G401 (cell line): ENCODE measurements around the gene PRPF19. TPM values are rescaled to one million over a fixed set of nuclear protein-coding genes. Genes with fewer than 3 reads are reported as not detected.
A peak's percentile ranks its signal among the peaks of the same experiment; 100 is the strongest.

Source experiments
- DNase-seq: peaks from one replicate; pipeline ENCODE4 v3.0.0-alpha.2; 2015; ENCODE audit warnings: low spot score
- in situ Hi-C: cut with HindIII; loops from 2 replicates; pipeline ENCODE4 v1.10.0; 2016; ENCODE audit warnings: low sequenced_read_pairs, mixed read lengths
- total RNA-seq: library from RNA; depleted of rRNA; stranded (reverse); fragments of >200 nt; shearing (Covaris generic); gene quantifications from 2 replicates; pipeline ENCODE4 v1.2.3, GENCODE V29; 2014

The PRPF19 gene
- total RNA-seq, 1 experiment from 2014 or later: 165 TPM

GRCh38 chr11:60939855-60940254 is 33.5 kb upstream of the PRPF19 start:
- no peak for DNase-seq
- in situ Hi-C loops: no loop called here

DNA sequence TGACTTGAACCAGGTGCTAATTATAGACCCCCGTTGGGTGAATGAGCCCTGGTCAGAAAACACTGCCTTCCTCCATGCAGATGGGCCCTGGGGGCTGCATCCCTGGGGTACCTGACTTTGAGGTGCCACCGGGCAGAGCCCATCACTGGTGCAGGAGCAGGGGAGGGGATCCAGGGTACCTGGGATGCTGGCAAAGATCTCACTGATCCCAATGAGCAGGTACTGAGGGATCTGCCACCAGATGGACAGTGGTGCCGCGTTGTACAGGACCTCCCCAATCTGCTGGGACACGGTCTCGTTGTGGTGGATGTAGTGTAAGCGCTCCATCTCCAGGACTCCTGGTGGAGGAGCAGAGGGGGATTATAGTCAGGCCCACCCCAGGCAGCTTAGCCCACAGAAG is 32.9 kb upstream of the PRPF19 start:
- in situ Hi-C loops: no loop called here
- no peak for DNase-seq

- in situ Hi-C loops: no loop called here
- DNase-seq: no peak
These were observed 32.1 kb upstream of the PRPF19 start for GRCh38 chr11:60938500-60938899.

DNA sequence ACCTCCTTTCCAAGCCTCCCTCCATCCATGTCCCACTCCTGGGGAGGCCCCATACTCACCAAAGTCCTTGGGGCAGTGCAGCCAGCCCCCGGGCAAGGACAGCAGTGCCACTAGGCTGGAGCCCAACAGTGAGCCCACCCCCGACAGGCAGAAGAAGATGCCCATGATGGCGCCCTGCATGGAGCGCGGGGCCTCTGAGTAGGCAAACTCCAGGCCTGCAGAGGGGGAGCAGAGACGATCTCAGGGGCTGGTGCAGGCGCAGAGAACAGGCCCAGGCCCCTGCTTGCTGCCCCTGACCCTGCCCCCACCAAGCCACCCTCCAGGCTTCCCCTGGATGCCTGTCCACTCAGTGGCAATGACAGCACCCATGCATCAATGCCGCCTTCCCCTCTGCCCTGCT is 31.4 kb upstream of the PRPF19 start:
- DNase-seq: no peak

GRCh38 chr11:60937144-60937527 is 30.8 kb upstream of the PRPF19 start:
- in situ Hi-C loops: no loop called here
- DNase-seq: no peak

More for the DNA sequence above, 31.4 kb upstream of the PRPF19 start:
- in situ Hi-C loops: no loop called here

- no peak for DNase-seq
- in situ Hi-C loops: no loop called here
These were observed 30.2 kb upstream of the PRPF19 start for GRCh38 chr11:60936467-60937143.

GRCh38 chr11:60935676-60936442 is 29.5 kb upstream of the PRPF19 start:
- in situ Hi-C loops: no loop called here
- no peak for DNase-seq

- in situ Hi-C loops: no loop called here
- DNase-seq: no peak
These were observed 28.6 kb upstream of the PRPF19 start for GRCh38 chr11:60934790-60935605.

DNA sequence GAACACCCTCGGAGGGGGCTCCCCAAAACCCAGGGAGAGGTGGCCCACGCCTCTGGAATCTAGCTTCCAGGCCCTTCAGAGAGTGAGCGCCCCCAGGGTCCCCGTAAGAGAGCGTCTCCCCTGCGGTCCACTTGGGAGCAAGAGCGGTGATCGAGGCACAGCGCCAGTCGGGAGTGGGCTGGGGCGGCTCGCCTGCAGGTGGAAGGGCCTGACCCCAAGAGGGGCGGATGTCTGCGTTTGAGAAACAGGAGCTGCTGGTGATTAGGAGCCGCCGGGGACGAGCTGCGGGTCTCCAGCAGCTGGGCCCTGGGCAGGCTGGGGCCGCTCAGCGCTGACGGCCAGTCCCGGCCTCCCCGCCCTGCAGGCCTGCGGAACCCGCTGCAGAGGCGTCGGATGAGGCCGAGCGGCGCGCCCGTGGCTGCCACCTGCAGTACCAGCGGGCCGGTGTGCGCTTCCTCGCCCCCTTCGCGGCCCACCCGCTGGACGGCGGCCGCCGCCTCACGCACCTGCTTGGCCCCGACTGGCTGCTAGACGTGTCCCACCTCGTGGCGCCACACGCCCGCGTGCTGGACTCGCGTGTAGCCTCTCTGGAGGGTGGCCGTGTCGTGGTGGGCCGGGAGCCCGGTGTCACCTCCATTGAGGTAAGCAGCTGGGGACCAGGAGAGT is 27.9 kb upstream of the PRPF19 start:
- DNase-seq: no peak
- in situ Hi-C loops: no loop called here

DNA sequence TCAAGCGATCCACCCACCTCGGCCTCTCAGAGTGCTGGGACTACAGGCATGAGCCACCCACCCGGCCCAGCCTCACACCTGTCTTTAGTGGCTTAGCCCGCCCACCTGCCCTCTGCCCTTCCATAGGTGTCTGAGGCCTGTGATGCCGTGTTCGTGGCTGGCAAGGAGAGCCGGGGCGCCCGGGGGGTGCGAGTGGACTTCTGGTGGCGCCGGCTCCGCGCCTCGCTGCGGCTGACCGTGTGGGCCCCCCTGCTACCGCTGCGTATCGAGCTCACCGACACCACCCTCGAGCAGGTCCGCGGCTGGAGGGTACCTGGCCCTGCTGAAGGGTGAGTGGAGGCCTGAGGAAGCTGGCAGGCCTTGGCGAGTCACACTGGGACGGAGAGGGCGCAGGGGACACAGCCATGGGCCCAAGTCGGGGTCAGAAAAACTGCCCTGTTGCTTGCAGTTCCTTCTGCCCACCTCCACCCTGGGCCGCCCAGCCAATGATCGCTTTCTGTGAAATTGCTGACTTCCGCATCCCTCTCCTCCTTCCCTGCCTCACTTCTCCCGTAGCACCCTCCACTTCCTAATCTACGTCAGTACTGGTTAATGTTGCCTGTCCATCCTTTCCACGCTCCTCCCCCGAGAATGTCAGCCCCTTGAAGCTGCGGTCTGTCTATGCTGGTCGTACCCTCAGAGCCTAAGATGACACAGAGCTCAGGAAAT is 27.2 kb upstream of the PRPF19 start:
- in situ Hi-C loops: no loop called here
- no peak for DNase-seq

DNA sequence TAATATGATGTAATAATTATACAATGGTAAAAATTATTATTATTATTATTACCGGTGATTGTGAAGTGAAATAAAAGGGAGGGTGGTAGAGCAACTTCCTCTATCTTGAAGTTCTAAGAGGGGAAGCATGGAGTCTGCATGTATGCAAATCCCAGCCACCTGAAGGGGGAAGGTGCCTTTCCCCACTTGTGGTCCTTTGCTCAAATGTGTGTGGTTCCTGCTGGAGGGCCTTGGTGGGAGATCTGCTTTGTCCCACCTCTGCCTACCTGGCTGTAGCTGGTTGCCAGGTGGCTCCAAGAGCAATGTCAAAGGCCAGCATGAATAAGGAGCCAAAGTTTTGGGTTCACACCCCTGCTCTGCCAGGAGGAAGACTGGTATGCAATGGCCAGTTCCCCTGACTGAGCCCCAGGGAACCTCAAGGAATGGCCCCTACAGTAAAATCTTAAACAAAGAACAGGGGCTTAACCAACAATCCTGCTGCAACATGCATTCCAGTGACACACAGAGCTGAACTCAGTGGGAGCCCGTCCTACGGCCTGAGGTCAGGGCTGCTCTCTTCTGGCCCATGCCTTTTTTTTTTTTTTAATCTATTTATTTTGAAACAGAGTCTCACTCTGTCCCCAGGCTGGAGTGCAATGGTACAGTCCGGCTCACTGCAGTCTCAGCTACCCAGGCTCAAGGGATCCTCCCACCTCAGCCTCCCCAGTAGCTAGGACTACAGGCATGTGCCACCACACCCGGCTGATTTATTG is 26.4 kb upstream of the PRPF19 start:
- in situ Hi-C loops: no loop called here
- no peak for DNase-seq

DNA sequence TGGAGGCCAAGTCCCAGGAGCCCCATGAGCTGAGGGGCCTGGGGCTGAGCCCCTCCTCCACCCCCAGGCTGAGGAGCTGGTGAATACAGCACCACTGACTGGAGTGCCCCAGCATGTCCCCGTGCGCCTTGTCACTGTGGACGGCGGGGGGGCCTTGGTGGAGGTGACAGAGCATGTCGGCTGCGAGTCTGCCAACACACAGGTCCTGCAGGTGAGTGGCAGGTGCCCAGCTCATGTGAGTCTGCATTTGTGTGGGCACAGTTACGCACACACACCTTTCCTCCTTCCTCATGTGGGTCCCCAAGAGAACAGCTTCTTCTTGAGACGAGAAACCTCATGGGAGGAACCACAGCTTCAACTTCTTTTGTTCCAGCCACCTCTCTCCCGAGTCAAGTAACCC is 25.5 kb upstream of the PRPF19 start:
- DNase-seq: no peak
- in situ Hi-C loops: no loop called here

DNA sequence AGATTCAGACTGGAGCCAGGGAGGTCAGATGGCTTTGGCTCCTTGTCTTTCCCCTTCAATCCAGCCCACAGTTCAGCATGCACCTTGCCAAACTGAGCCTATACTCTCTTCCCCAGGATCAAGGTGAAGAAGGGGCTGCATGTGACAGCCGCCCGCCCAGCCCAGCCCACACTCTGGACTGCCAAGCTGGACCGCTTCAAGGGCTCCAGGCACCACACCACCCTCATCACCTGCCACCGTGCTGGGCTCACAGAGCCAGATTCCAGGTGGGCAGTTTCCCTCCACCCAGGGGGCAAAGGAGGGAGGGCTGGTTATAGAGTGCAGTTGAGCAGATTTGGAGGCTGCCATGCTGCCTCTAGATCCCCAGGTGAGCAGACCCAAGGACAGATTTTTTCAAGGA is 24.0 kb upstream of the PRPF19 start:
- DNase-seq: no peak
- in situ Hi-C loops: no loop called here

DNA sequence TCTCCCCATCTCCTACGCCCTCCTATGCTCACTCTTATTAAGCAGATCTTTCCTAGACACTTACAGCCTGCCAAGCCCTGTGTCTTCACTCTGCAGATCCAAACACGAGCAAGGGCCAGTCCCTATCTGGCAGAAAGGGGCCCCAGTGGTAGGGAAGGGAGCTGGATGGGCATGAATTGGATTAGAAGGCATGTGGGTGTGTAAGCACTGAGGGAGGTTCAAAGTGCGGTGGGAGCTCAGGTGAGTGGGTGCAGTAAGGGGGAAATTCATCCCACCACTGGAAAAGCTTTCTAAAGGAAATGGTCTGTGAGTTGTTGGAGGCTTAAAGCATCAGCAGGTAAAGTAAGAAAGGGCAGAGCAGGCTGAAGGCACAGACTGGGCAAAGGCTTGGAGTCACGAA is 23.4 kb upstream of the PRPF19 start:
- DNase-seq: no peak
- in situ Hi-C loops: no loop called here

- DNase-seq: no peak
- in situ Hi-C loops: no loop called here
These were observed 22.2 kb upstream of the PRPF19 start for GRCh38 chr11:60928563-60929001.

DNA sequence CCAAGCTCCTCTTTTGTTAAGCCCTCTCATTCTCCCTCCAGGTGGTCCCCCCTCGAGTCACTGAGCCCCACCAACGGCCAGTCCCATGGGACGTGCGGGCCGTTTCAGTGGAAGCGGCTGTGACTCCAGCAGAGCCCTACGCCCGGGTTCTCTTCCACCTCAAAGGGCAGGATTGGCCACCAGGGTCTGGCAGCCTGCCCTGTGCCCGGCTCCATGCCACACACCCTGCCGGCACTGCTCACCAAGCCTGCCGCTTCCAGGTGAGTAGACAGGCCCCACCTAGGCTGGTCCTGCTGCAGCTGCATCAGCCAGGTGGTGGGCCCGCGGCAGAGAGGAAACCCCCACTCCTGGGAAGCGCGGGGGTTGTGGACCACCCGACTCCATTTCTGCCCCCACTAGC is 21.2 kb upstream of the PRPF19 start:
- no peak for DNase-seq
- in situ Hi-C loops: no loop called here

- in situ Hi-C loops: no loop called here
- DNase-seq: no peak
These were observed 20.7 kb upstream of the PRPF19 start for GRCh38 chr11:60927061-60927592.

GRCh38 chr11:60926500-60926899 is 20.1 kb upstream of the PRPF19 start:
- in situ Hi-C loops: no loop called here
- peak; percentile 78 for DNase-seq
